Amniotic epithelial cell (primary cell): Measurements from ENCODE around the gene RTN4.
"Not testable (repeated sequence)": the region's sequence is repeated elsewhere in the genome, so short reads cannot be mapped to it uniquely, and the experiment has no call there.

Experiments used
- DNase-seq: peaks from one replicate; pipeline ENCODE4 v3.0.0-alpha.2; 2010; ENCODE audit warnings: low read depth

RTN4 gene

GRCh38 chr2:55010149-55010591, 40.1 kb downstream of the RTN4 start:
- DNase-seq = peak; percentile 68

GRCh38 chr2:55009277-55010060, 40.8 kb downstream of the RTN4 start:
- DNase-seq = no peak

GRCh38 chr2:55006306-55006705, 43.9 kb downstream of the RTN4 start:
- no peak for DNase-seq

- no peak for DNase-seq
Measured at GRCh38 chr2:55003706-55004639, 46.3 kb downstream of the RTN4 start.

- no peak for DNase-seq
Measured at GRCh38 chr2:55001716-55002115, 48.5 kb downstream of the RTN4 start.

- no peak for DNase-seq
Measured at GRCh38 chr2:55000341-55000740, 49.9 kb downstream of the RTN4 start.

- DNase-seq = peak; percentile 43
Measured at GRCh38 chr2:54999182-54999581, 51.1 kb downstream of the RTN4 start.

- no peak for DNase-seq
Measured at GRCh38 chr2:54997826-54998225, 52.4 kb downstream of the RTN4 start.

- DNase-seq = no peak
Measured at GRCh38 chr2:54995553-54995952, 54.7 kb downstream of the RTN4 start.

- DNase-seq = not testable (repeated sequence)
Measured at GRCh38 chr2:54990694-54991093, 59.6 kb downstream of the RTN4 start.

GRCh38 chr2:54988612-54989011, 61.6 kb downstream of the RTN4 start:
- DNase-seq = no peak

GRCh38 chr2:54986264-54986663, 64.0 kb downstream of the RTN4 start:
- no peak for DNase-seq

GRCh38 chr2:54984476-54984875, 65.8 kb downstream of the RTN4 start:
- peak; percentile 26 for DNase-seq

GRCh38 chr2:54983345-54984220, 66.7 kb downstream of the RTN4 start:
- peak; percentile 33 for DNase-seq

GRCh38 chr2:54981385-54981784, 68.9 kb downstream of the RTN4 start:
- DNase-seq = no peak

GRCh38 chr2:54979321-54980044, 70.8 kb downstream of the RTN4 start:
- no peak for DNase-seq

- peak; percentile 18 for DNase-seq
Measured at GRCh38 chr2:54977149-54977548, 73.1 kb downstream of the RTN4 start.

- no peak for DNase-seq
Measured at GRCh38 chr2:54975598-54976492, 74.4 kb downstream of the RTN4 start.

- DNase-seq = no peak
Measured at GRCh38 chr2:54975175-54975574, 75.1 kb downstream of the RTN4 start.

- DNase-seq = no peak
Measured at GRCh38 chr2:54969940-54970338, 80.3 kb downstream of the RTN4 start.
